ENCODE results near the gene DOK7.

Gene DOK7

GRCh38 chr4:3472411-3473141, 9.5 kb downstream of the DOK7 start:
- TF ChIP-seq Cebpa-rat (IDR thresholded peaks at IDR 0.05), result no peak
- Histone ChIP-seq H3K9ac (no peak overlapping the region), H3K27ac (peak overlapping the region; percentile 30; the same call in 1 of the 2 replicates), H3K4me1 (peaks cover 33% of the 10 kb centered on the region), H4K20me1 (no peaks in the 10 kb centered on the region), H3K27me3 (peaks cover 14% of the 10 kb centered on the region), H3K36me3 (no peaks in the 10 kb centered on the region), H3K4me2 (peak overlapping the region; percentile 45), H3K4me3 (no peak overlapping the region), H3K9me3 (no peaks in the 10 kb centered on the region)

GRCh38 chr4:3473181-3473950, 10.3 kb downstream of the DOK7 start:
- H3K27me3 ChIP-seq, result peaks cover 22% of the 10 kb centered on the region
- H3K4me1 ChIP-seq, result peaks cover 41% of the 10 kb centered on the region
- peak overlapping the region; percentile 45 for H3K4me2 ChIP-seq
- TF ChIP-seq Cebpa-rat (IDR thresholded peaks at IDR 0.05), result no peak
- H3K9ac ChIP-seq, result no peak overlapping the region
- H3K36me3 ChIP-seq, result no peaks in the 10 kb centered on the region
- no peak overlapping the region for H3K4me3 ChIP-seq
- H4K20me1 ChIP-seq, result no peaks in the 10 kb centered on the region
- H3K9me3 ChIP-seq, result no peaks in the 10 kb centered on the region
- peak overlapping the region; percentile 30; the same call in 1 of the 2 replicates for H3K27ac ChIP-seq

GRCh38 chr4:3473996-3474765, 11.1 kb downstream of the DOK7 start:
- Histone ChIP-seq H3K36me3 (no peaks in the 10 kb centered on the region), H3K4me2 (no peak overlapping the region), H3K4me1 (peaks cover 45% of the 10 kb centered on the region), H3K9me3 (no peaks in the 10 kb centered on the region), H3K9ac (no peak overlapping the region), H3K4me3 (no peak overlapping the region), H3K27me3 (peaks cover 29% of the 10 kb centered on the region), H3K27ac (no peak overlapping the region), H4K20me1 (no peaks in the 10 kb centered on the region)
- no peak for TF ChIP-seq Cebpa-rat (IDR thresholded peaks at IDR 0.05)

- peaks cover 29% of the 10 kb centered on the region for H3K27me3 ChIP-seq
- no peak overlapping the region for H3K27ac ChIP-seq
- H3K4me3 ChIP-seq, result no peak overlapping the region
- peaks cover 50% of the 10 kb centered on the region for H3K4me1 ChIP-seq
- no peak overlapping the region for H3K4me2 ChIP-seq
- no peak for TF ChIP-seq Cebpa-rat (IDR thresholded peaks at IDR 0.05)
- no peaks in the 10 kb centered on the region for H3K9me3 ChIP-seq
- H3K9ac ChIP-seq, result no peak overlapping the region
- no peaks in the 10 kb centered on the region for H3K36me3 ChIP-seq
- H4K20me1 ChIP-seq, result no peaks in the 10 kb centered on the region
These were observed 12.1 kb downstream of the DOK7 start for GRCh38 chr4:3475041-3475712.

GRCh38 chr4:3475713-3476260, 12.7 kb downstream of the DOK7 start:
- no peak overlapping the region for H3K4me2 ChIP-seq
- H3K9me3 ChIP-seq, result no peaks in the 10 kb centered on the region
- no peak for TF ChIP-seq Cebpa-rat (IDR thresholded peaks at IDR 0.05)
- H4K20me1 ChIP-seq, result no peaks in the 10 kb centered on the region
- peaks cover 29% of the 10 kb centered on the region for H3K27me3 ChIP-seq
- H3K4me1 ChIP-seq, result peaks cover 56% of the 10 kb centered on the region
- no peak overlapping the region for H3K4me3 ChIP-seq
- no peak overlapping the region for H3K9ac ChIP-seq
- no peaks in the 10 kb centered on the region for H3K36me3 ChIP-seq
- H3K27ac ChIP-seq, result no peak overlapping the region

GRCh38 chr4:3476341-3476747, 13.2 kb downstream of the DOK7 start:
- no peak for TF ChIP-seq Cebpa-rat (IDR thresholded peaks at IDR 0.05)

GRCh38 chr4:3476936-3477749, 14.0 kb downstream of the DOK7 start:
- Histone ChIP-seq H3K9ac (peak overlapping the region; percentile 24; the same call in 1 of the 2 replicates), H3K9me3 (no peaks in the 10 kb centered on the region), H3K27me3 (peaks cover 29% of the 10 kb centered on the region), H3K4me1 (peaks cover 64% of the 10 kb centered on the region), H4K20me1 (no peaks in the 10 kb centered on the region), H3K27ac (no peak overlapping the region), H3K36me3 (no peaks in the 10 kb centered on the region), H3K4me3 (no peak overlapping the region), H3K4me2 (peak overlapping the region; percentile 74)
- no peak for TF ChIP-seq Cebpa-rat (IDR thresholded peaks at IDR 0.05)

More at GRCh38 chr4:3476341-3476747, 13.2 kb downstream of the DOK7 start:
- H4K20me1 ChIP-seq, result no peaks in the 10 kb centered on the region
- peaks cover 29% of the 10 kb centered on the region for H3K27me3 ChIP-seq
- H3K4me1 ChIP-seq, result peaks cover 62% of the 10 kb centered on the region
- H3K4me2 ChIP-seq, result peak overlapping the region; percentile 74; the same call in 1 of the 2 replicates
- H3K4me3 ChIP-seq, result no peak overlapping the region
- no peaks in the 10 kb centered on the region for H3K9me3 ChIP-seq
- no peak overlapping the region for H3K27ac ChIP-seq
- no peak overlapping the region for H3K9ac ChIP-seq
- no peaks in the 10 kb centered on the region for H3K36me3 ChIP-seq

GRCh38 chr4:3477750-3478430, 14.8 kb downstream of the DOK7 start:
- no peak overlapping the region for H3K27ac ChIP-seq
- TF ChIP-seq Cebpa-rat (IDR thresholded peaks at IDR 0.05), result no peak
- H3K9ac ChIP-seq, result peak overlapping the region; percentile 24; the same call in 1 of the 2 replicates

More at GRCh38 chr4:3477750-3478430, 14.8 kb downstream of the DOK7 start:
- Histone ChIP-seq H3K4me1 (peaks cover 62% of the 10 kb centered on the region), H3K27me3 (peaks cover 29% of the 10 kb centered on the region), H3K4me2 (peak overlapping the region; percentile 74), H3K36me3 (no peaks in the 10 kb centered on the region), H4K20me1 (no peaks in the 10 kb centered on the region), H3K4me3 (no peak overlapping the region), H3K9me3 (no peaks in the 10 kb centered on the region)

All from BLaER1 (cell line).